Measurements from ENCODE around the gene SF3B6. TPM values are rescaled to one million over a fixed set of nuclear protein-coding genes. Genes with fewer than 3 reads are reported as not detected.
A peak's percentile ranks its signal among the peaks of the same experiment; 100 is the strongest.

Gene SF3B6
- total and polyA plus RNA-seq, 2 donors (not counting 3 experiments of a cell fraction or from before 2014, with no cell fraction given) = 105 to 150 TPM

DNA sequence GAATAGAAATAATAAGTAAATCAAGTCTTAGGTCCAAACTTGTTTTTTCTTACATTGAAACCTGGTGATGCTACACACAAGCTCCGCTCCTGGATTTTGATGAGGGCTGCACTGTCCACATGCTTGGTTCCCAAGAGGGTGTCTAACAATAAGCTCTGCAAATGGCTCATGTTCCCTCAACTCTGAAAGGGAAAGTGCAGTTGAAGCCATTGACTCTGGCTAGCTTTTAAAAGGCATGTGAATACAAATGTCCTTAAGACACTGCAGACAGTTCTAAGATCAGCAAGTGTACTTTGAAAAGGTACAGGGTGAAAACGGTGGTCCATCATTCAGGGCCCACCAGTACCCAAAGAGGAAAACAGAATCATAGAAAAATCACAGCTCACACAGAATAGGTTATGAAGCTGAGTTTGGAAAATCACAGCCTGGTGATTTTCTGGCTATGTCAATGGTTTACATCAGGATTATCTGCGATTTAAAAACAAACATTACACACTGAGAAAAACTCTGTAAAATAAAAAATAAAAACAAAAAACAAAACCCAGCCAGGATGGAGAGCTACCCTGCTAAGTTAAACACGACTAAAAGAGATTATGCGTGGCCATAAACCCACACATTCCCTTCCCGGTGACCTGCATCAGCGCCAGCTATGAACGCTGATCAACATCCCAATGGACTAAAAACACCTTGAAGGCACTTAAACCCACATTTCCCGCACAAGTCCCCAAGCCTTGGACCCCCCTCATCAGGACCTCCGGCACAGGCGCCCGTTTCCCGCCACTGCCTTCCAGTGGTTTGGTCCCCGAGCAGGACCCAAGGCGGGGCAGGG, 46.5 kb upstream of the SF3B6 start:
- H3K79me2 ChIP-seq (ENCODE audit: control insufficient read depth, insufficient read depth, low read length) = peaks cover 2% of the 10 kb centered on the region
- FAIRE-seq (peak; percentile 40), DNase-seq (ENCODE audit: low read depth, low spot score) (peak; percentile 12)
- peak overlapping the region; percentile 90 for H3K4me2 ChIP-seq (ENCODE audit: insufficient read depth, low read length)
- H3K36me3 ChIP-seq (ENCODE audit: control insufficient read depth in 2 of 2, extremely low read depth in 1 of 2, insufficient read depth in 2 of 2, low read length in 2 of 2) = no peaks in the 10 kb centered on the region
- no peaks in the 10 kb centered on the region for H4K20me1 ChIP-seq (replicated peaks; ENCODE audit: control insufficient read depth, extremely low read depth, insufficient read depth, low read length)
- no peaks in the 10 kb centered on the region for H3K9me1 ChIP-seq (replicated peaks; ENCODE audit: control insufficient read depth, extremely low read depth, insufficient read depth, low read length)
- intact Hi-C loops (cut with micrococcal nuclease) (loop anchor here (1.0 kb wide), 1 partner anchor 38 kb away; the partner anchor contains the start of gene TP53I3), dilution Hi-C loops (cut with MboI; ENCODE audit: extremely low pct_ligation_motif_present, low sequenced_read_pairs) (no loop called here)
- peak overlapping the region; percentile 77 for H3K27ac ChIP-seq (ENCODE audit: insufficient read depth, low read depth, low read length)
- peaks cover 22% of the 10 kb centered on the region for H3K4me1 ChIP-seq (ENCODE audit: control insufficient read depth, extremely low read depth, insufficient read depth, low read length)
- H3K27me3 ChIP-seq (ENCODE audit: control insufficient read depth in 2 of 2, insufficient read depth in 2 of 2, low read length in 2 of 2) = no peaks in the 10 kb centered on the region
- CTCF ChIA-PET = interaction anchor here (1.0 to 5.0 kb wide), 4 partner anchors 10 to 196 kb away, joined by 3 to 43 read pairs (median 4); partner anchors contain the start of genes ATAD2B, TP53I3 and WDCP
- peak overlapping the region; percentile 79 for H2AFZ ChIP-seq (ENCODE audit: low read depth, low read length)
- H3K9me3 ChIP-seq (replicated peaks; ENCODE audit: control insufficient read depth, insufficient read depth, low read length) = no peaks in the 10 kb centered on the region
- POLR2A ChIA-PET = no interaction called here
- H3K4me3 ChIP-seq (replicated peaks in 1 of 3; ENCODE audit: insufficient read depth in 1 of 3, low read depth in 1 of 3, low read length in 3 of 3) = peak overlapping the region; percentile 50 to 94 (median 73)
- TSS peak; percentile 65 for BruUV-seq (replicated peaks)
- TF ChIP-seq POLR2A (IDR thresholded peaks at IDR 0.05; ENCODE audit: low read depth, low read length) = no peak
- no peak for TF ChIP-seq FOS (IDR thresholded peaks at IDR 0.05; ENCODE audit: borderline replicate concordance, insufficient read depth, low read length)
- no peak for TF ChIP-seq POLR2AphosphoS5 (IDR thresholded peaks at IDR 0.05; ENCODE audit: insufficient read depth, low read depth, low read length)
- no peak for TF ChIP-seq MYC (IDR thresholded peaks at IDR 0.05; ENCODE audit: low read depth, low read length)
- TF ChIP-seq, protein P1, sequence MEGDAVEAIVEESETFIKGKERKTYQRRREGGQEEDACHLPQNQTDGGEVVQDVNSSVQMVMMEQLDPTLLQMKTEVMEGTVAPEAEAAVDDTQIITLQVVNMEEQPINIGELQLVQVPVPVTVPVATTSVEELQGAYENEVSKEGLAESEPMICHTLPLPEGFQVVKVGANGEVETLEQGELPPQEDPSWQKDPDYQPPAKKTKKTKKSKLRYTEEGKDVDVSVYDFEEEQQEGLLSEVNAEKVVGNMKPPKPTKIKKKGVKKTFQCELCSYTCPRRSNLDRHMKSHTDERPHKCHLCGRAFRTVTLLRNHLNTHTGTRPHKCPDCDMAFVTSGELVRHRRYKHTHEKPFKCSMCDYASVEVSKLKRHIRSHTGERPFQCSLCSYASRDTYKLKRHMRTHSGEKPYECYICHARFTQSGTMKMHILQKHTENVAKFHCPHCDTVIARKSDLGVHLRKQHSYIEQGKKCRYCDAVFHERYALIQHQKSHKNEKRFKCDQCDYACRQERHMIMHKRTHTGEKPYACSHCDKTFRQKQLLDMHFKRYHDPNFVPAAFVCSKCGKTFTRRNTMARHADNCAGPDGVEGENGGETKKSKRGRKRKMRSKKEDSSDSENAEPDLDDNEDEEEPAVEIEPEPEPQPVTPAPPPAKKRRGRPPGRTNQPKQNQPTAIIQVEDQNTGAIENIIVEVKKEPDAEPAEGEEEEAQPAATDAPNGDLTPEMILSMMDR (IDR thresholded peaks at IDR 0.05; ENCODE audit: extremely low read depth in 1 of 2, insufficient read depth in 1 of 2, low read depth in 1 of 2, low read length in 2 of 2) = no peak
- TF ChIP-seq JUN (IDR thresholded peaks at IDR 0.05; ENCODE audit: borderline replicate concordance, insufficient read depth, insufficient read length, low read depth) = no peak
- peak overlapping the region; percentile 84 for H3K9ac ChIP-seq (replicated peaks; ENCODE audit: extremely low read depth, insufficient read depth, low read length)

All from endothelial cell of umbilical vein (primary cell).